OCI-LY3 (cell line): ENCODE measurements around the gene C12orf43.

ENCODE experiments used
- H2AFZ ChIP-seq: fragments of 200-600, 300-600 bp; shearing (Covaris generic); 2 replicates; pipeline ENCODE4 v1.6.0; 2014; ENCODE audit warnings: antibody characterized with exemption, low read depth, low read length
- H3K27ac ChIP-seq: fragments of 200-600, 300-600 bp; sonication (generic); 2 replicates; pipeline ENCODE4 v1.5.1; 2014; ENCODE audit warnings: mild to moderate bottlenecking, low read length, moderate library complexity, mixed read lengths
- H3K27me3 ChIP-seq: fragments of 200-600, 300-600 bp; sonication (generic); 2 replicates; pipeline ENCODE4 v1.6.1; 2014; ENCODE audit warnings: low read depth, low read length, mixed read lengths
- H3K36me3 ChIP-seq: fragments of 200-600, 300-600 bp; sonication (generic); replicated peaks from 2 replicates; pipeline ENCODE3; 2014; ENCODE audit warnings: low read depth, low read length, mixed read lengths
- H3K4me1 ChIP-seq: fragments of 300-600, 200-600 bp; sonication (generic); 2 replicates; pipeline ENCODE4 v1.6.1; 2014; ENCODE audit warnings: low read length, mixed read lengths
- H3K4me2 ChIP-seq: fragments of 200-600, 300-600 bp; sonication (generic); 2 replicates; pipeline ENCODE4 v1.6.1; 2014; ENCODE audit warnings: low read length, mixed read lengths
- H3K4me3 ChIP-seq: fragments of 300-600, 200-600 bp; sonication (generic); 2 replicates; pipeline ENCODE4 v1.5.1; 2014; ENCODE audit warnings: antibody characterized with exemption, mild to moderate bottlenecking, low read length, moderate library complexity
- H3K79me2 ChIP-seq: fragments of 300-600, 200-600 bp; shearing (Covaris generic); 2 replicates; pipeline ENCODE4 v1.6.1; 2014; ENCODE audit warnings: mild to moderate bottlenecking, low read length, mixed read lengths
- H3K9ac ChIP-seq: fragments of 300-600, 200-600 bp; shearing (Covaris generic); 2 replicates; pipeline ENCODE4 v1.6.0; 2014; ENCODE audit warnings: mild to moderate bottlenecking, low read length, moderate library complexity
- H3K9me3 ChIP-seq: fragments of 200-600, 300-600 bp; shearing (Covaris generic); 2 replicates; pipeline ENCODE4 v1.6.1; 2014; ENCODE audit warnings: low read length, mixed read lengths; ENCODE audit not compliant: insufficient read depth
- H4K20me1 ChIP-seq: fragments of 200-600, 300-600 bp; sonication (generic); 2 replicates; pipeline ENCODE4 v1.6.1; 2016; ENCODE audit warnings: low read length, mixed read lengths; ENCODE audit not compliant: insufficient read depth
- CTCF ChIP-seq: fragments of 200-600, 300-600 bp; sonication (generic); IDR thresholded peaks from 2 replicates; pipeline ENCODE4 v1.5.1; 2014; ENCODE audit warnings: antibody characterized with exemption, low read length, low read depth
- EZH2phosphoT487 ChIP-seq: fragments of 200-600 bp; shearing (Covaris generic); IDR thresholded peaks from 2 replicates; pipeline ENCODE4 v1.6.1; 2018; ENCODE audit warnings: antibody characterized with exemption, mixed run types, low read depth

Gene C12orf43

GRCh38 chr12:121030576-121031212 lies 14.4 kb upstream of the C12orf43 start:
- TF ChIP-seq EZH2phosphoT487 (no peak), CTCF (no peak)
- H3K9ac ChIP-seq = no peak overlapping the region
- no peak overlapping the region for H3K27ac ChIP-seq
- H3K4me1 ChIP-seq = peaks cover 9% of the 10 kb centered on the region; the same call in 1 of the 2 replicates
- H3K36me3 ChIP-seq = no peaks in the 10 kb centered on the region
- H3K27me3 ChIP-seq = no peaks in the 10 kb centered on the region
- H3K9me3 ChIP-seq = no peaks in the 10 kb centered on the region
- no peak overlapping the region for H3K4me3 ChIP-seq
- no peak overlapping the region for H2AFZ ChIP-seq
- H3K79me2 ChIP-seq = no peaks in the 10 kb centered on the region
- H4K20me1 ChIP-seq = no peaks in the 10 kb centered on the region
- H3K4me2 ChIP-seq = no peak overlapping the region

DNA sequence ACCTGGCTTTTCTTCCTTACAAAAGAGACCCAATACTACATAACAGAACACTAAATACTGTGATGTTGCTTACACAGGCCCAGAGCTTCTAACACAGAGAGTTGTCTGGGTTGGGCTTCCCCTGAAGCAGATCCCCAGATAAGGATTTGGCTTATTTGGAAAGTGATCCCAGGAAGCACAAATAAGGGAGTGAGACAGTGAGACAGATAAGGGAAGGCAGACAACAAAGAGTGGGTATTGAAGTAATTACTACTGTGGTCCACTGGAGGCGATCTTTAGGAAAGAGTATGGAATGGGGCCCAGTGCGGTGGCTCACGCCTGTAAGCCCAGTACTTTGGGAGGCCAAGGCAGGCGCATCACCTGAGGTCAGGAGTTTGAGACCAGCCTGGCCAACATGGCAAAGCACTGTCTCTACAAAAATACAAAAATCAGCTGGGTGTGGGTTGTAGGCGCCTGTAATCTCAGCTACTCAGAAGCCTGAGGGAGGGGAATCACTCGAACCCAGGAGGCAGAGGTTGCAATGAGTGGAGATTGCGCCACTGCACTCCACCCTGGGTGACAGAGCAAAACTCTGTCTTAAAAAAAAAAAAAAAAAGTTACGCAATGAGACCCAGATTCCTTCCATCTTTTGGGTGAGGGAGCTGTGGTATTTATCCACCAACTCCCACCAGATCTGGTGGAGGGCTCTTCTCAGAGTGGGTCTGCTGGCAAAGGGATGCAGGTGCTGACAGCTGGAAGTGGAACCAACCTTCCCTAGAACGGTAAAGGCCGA lies 10.2 kb upstream of the C12orf43 start:
- H4K20me1 ChIP-seq = no peaks in the 10 kb centered on the region
- no peak for TF ChIP-seq EZH2phosphoT487
- TF ChIP-seq CTCF = no peak
- H3K79me2 ChIP-seq = no peaks in the 10 kb centered on the region
- no peaks in the 10 kb centered on the region for H3K27me3 ChIP-seq
- no peak overlapping the region for H2AFZ ChIP-seq
- H3K4me2 ChIP-seq = no peak overlapping the region
- no peak overlapping the region for H3K4me3 ChIP-seq
- no peak overlapping the region for H3K27ac ChIP-seq
- H3K4me1 ChIP-seq = no peaks in the 10 kb centered on the region
- H3K9ac ChIP-seq = no peak overlapping the region
- H3K9me3 ChIP-seq = no peaks in the 10 kb centered on the region
- H3K36me3 ChIP-seq = no peaks in the 10 kb centered on the region

DNA sequence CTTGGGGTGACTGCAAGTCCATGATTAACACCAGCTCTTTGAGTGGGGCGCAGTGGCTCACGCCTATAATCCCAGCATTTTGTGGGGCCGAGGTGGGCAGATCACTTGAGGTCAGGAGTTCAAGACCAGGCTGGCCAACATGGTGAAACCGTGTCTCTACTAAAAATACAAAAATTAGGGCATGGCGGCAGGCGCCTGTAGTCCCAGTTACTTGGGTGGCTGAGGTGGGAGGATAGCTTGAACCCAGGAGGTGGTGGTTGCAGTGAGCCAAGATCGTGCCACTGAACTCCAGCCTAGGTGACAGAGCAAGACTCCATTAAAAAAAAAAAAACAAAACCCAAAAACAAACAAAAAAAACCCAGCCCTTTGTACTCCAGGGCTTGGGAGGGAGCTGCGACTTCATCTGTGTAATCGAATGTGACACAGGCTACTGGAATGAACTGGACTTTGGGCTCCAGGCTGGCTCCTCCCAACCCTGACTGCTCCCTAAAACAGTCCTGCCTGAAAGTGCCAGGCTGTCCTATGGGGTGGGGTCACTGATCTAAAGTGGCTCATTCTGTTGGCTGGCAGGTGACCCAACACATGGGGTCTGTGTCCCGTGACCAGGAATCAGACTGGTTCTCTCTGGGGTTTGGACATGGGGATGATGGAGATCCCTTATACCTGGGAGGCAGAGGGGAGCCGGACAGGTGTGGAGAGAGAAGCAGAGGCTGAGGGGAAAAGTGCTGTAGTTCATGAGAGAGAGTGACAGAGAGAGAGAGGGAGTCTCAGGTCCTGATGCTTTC lies 9.3 kb upstream of the C12orf43 start:
- H3K27me3 ChIP-seq = no peaks in the 10 kb centered on the region
- no peak overlapping the region for H3K9ac ChIP-seq
- no peak overlapping the region for H2AFZ ChIP-seq
- H3K79me2 ChIP-seq = no peaks in the 10 kb centered on the region
- H3K4me1 ChIP-seq = no peaks in the 10 kb centered on the region
- H3K9me3 ChIP-seq = no peaks in the 10 kb centered on the region
- H3K4me2 ChIP-seq = no peak overlapping the region
- H4K20me1 ChIP-seq = no peaks in the 10 kb centered on the region
- H3K27ac ChIP-seq = no peak overlapping the region
- no peak overlapping the region for H3K4me3 ChIP-seq
- TF ChIP-seq CTCF (no peak), EZH2phosphoT487 (no peak)
- H3K36me3 ChIP-seq = no peaks in the 10 kb centered on the region

DNA sequence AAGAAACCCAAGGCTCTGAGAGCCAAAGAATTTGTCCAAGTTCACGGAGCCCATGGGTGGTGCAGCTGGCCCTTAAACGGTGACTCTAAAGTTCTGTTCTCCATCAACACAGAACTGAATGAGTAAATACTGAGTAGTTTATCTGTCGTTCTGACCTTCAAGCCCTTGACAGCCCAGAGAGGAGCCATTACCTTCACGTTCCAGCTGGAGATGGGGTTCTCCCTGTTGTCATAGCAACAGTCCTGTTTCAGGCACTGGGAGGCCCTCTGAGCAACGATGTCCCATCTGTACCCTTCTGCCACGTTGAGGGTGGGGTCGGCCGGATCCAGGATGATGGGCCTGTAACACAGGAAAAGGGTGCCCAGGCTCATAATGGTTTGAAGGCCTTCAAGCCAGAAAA lies 7.5 kb upstream of the C12orf43 start:
- Histone ChIP-seq H3K27me3 (no peaks in the 10 kb centered on the region), H3K4me3 (no peak overlapping the region), H3K27ac (no peak overlapping the region), H3K4me2 (no peak overlapping the region), H4K20me1 (no peaks in the 10 kb centered on the region), H2AFZ (no peak overlapping the region), H3K36me3 (no peaks in the 10 kb centered on the region), H3K79me2 (no peaks in the 10 kb centered on the region), H3K4me1 (no peaks in the 10 kb centered on the region), H3K9ac (no peak overlapping the region), H3K9me3 (no peaks in the 10 kb centered on the region)
- TF ChIP-seq EZH2phosphoT487 (no peak), CTCF (no peak)
